ENCODE results near the gene EXOC5.
"Not testable (repeated sequence)": the region's sequence is repeated elsewhere in the genome, so short reads cannot be mapped to it uniquely, and the experiment has no call there.

The EXOC5 gene

GRCh38 chr14:57268161-57269069 lies at the start of gene EXOC5, which contains the start of gene AP5M1:
Gene EXOC5, minus strand, starts transcription at chr14:57268905. Its CDS starts 257 bp downstream, at chr14:57268648.
Gene AP5M1, plus strand, starts transcription at chr14:57268971. Its CDS starts 344 bp downstream, at chr14:57269315.
- peak; percentile 93 for DNase-seq (ENCODE audit: low read depth)

- peak; percentile 73 for DNase-seq (ENCODE audit: low read depth)
These were observed 48.6 kb upstream of the EXOC5 start for GRCh38 chr14:57317248-57317833.

GRCh38 chr14:57314396-57315089 lies 45.8 kb upstream of the EXOC5 start:
- DNase-seq (ENCODE audit: low read depth): no peak

GRCh38 chr14:57302883-57303282 lies 34.2 kb upstream of the EXOC5 start:
- DNase-seq (ENCODE audit: low read depth): peak; percentile 18

- no peak for DNase-seq (ENCODE audit: low read depth)
These were observed 30.8 kb upstream of the EXOC5 start for GRCh38 chr14:57299511-57299910.

GRCh38 chr14:57297852-57298251 lies 29.1 kb upstream of the EXOC5 start:
- no peak for DNase-seq (ENCODE audit: low read depth)

- DNase-seq (ENCODE audit: low read depth): no peak
These were observed 26.5 kb upstream of the EXOC5 start for GRCh38 chr14:57295239-57295638.

- peak; percentile 35 for DNase-seq (ENCODE audit: low read depth)
These were observed 25.4 kb upstream of the EXOC5 start for GRCh38 chr14:57293866-57294837.

- DNase-seq (ENCODE audit: low read depth): no peak
These were observed 23.3 kb upstream of the EXOC5 start for GRCh38 chr14:57291692-57292647.

GRCh38 chr14:57290751-57291150 lies 22.0 kb upstream of the EXOC5 start:
- DNase-seq (ENCODE audit: low read depth): no peak

- peak; percentile 14 for DNase-seq (ENCODE audit: low read depth)
These were observed 19.0 kb upstream of the EXOC5 start for GRCh38 chr14:57287745-57288144.

- DNase-seq (ENCODE audit: low read depth): no peak
These were observed 8.4 kb upstream of the EXOC5 start for GRCh38 chr14:57277062-57277461.

GRCh38 chr14:57275023-57275664 lies 6.4 kb upstream of the EXOC5 start:
- peak; percentile 18 for DNase-seq (ENCODE audit: low read depth)

GRCh38 chr14:57274551-57274950 lies 5.8 kb upstream of the EXOC5 start:
- no peak for DNase-seq (ENCODE audit: low read depth)

- DNase-seq (ENCODE audit: low read depth): no peak
These were observed 4.5 kb upstream of the EXOC5 start for GRCh38 chr14:57273236-57273635.

- DNase-seq (ENCODE audit: low read depth): peak; percentile 38
These were observed 2.6 kb downstream of the EXOC5 start for GRCh38 chr14:57266065-57266464.

- DNase-seq (ENCODE audit: low read depth): no peak
These were observed 6.6 kb downstream of the EXOC5 start for GRCh38 chr14:57262117-57262516.

GRCh38 chr14:57261604-57262003 lies 7.1 kb downstream of the EXOC5 start:
- no peak for DNase-seq (ENCODE audit: low read depth)

- no peak for DNase-seq (ENCODE audit: low read depth)
These were observed 9.0 kb downstream of the EXOC5 start for GRCh38 chr14:57259672-57260071.

GRCh38 chr14:57258221-57258620 lies 10.5 kb downstream of the EXOC5 start:
- DNase-seq (ENCODE audit: low read depth): not testable (repeated sequence)

Measured in EH (cell line).